Measurements from ENCODE around the gene EEIG1.

EEIG1 gene

GRCh38 chr9:127999461-127999860, 18.7 kb upstream of the EEIG1 start:
- no peak for DNase-seq

DNA sequence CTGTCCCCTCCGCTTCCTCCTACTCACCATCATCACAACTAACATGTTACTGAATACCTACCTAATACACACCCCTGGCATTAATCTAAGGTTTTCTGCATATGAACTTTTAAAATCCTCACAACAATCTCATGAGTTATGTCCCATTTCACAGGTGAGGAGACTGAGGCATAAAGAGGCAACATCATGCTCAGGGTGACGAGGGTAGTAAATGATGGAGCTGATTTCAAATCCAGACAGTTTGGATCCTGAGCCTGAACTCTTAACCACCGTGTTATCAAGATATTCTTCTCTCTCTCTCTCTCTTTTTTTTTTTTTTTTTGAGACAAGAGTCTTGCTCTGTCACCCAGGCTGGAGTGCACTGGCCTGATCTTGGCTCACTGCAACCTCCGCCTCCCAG, 12.9 kb upstream of the EEIG1 start:
- DNase-seq: no peak

DNA sequence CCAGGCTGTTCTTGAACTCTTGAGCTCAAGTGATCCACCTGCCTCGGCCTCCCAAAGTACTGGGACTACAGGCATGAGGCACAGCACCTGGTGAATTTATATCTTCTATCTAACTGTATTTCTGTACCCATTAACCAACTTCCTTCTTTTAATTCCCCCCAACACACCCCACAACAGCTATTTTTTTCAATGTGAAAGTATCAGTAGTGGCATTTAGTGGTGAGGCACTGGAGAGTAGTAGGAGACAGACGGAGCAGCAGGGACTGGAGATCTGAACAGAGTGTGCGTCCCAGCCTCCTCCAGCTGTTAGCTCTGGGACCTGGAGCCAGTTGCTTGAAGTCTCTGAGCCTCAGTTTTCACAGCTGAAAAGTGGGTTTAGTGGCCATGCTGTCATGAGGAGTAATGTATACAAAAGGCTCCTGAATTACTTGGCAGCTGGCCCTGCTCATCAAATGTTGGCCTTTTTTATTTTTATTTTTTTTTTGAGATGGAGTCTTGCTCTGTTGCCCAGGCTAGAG, 11.0 kb upstream of the EEIG1 start:
- DNase-seq: no peak

DNA sequence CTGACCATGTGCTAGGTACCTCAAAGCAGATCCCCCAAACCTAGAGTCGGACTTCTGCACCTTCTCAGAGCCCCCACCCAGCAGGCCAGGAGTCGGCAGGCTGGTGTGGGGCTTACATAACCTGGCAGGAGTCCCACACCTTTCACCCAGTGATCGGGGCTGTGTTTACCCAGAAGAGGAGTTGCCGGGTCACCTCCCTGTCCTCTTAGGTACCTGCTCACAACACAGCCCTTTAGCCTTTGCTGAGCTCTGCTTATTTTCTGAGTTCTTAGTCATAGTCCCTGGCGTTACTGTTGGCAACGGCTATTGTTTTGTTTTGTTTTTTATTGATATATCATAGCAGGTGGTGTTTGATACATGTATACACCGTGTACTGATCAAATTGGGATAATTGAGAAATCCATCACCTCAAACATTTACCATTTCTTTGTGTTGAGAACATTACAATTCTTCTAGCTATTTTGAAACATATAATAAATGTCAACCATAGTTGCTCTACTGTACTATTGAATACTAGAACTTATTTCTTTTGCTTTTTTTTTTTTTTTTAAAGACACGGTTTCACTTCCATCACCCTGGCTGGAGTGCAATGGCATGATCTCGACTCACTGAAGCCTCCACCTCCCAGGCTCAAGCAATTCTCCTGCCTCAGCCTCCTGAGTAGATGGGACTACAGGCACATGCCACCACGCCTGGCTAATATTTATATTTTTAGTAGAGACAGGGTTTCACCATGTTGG, 10.4 kb upstream of the EEIG1 start:
- peak; percentile 77 for DNase-seq

DNA sequence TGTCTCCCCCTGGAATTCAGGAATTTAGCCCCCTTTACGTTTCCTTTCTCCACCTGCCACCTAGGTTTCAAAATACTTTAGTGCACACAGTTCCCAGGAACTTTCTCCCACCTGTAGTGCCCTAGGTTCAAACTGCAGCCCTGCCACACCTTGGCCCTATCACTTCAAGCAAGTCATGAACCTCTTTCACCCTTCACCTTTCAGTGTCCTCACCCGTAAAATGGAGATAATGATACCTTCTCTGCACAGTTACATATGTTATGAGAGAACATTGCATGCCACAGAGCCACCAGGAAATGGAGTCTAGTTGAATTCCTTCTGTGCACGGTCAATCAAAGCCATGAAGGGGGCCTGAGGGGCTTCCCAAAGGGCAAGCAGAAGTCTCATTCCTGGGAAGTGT, 9.8 kb upstream of the EEIG1 start:
- no peak for DNase-seq

- no peak for DNase-seq
Observed at GRCh38 chr9:127989094-127989493, 8.3 kb upstream of the EEIG1 start.

DNA sequence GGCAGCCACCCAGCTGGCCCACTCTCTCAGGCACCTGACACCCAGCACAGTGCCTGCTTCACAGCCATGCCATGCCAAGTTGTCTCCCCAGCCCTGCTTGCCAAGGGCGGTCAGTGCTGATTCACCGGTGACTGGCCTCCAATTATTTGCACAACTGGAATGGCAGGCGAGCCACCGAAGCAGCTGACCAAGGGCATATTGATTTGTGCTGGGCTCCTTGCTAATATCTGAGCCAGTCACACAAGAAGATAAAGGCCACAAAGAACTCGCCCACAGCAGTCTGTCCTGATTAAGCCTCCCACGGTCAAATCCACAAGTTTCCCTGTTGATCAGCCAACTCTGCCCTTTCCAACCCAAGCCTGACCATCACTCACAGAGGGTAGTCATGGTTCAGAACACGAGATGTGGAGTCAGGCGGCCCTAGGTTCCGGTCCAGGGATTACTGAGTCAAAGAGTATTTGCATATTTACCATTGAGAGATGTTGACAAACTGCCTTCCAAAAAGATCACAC, 6.4 kb upstream of the EEIG1 start:
- no peak for DNase-seq

- DNase-seq: no peak
Observed at GRCh38 chr9:127985011-127985410, 4.2 kb upstream of the EEIG1 start.

- peak; percentile 46 for DNase-seq
Observed at GRCh38 chr9:127983847-127984289, 3.1 kb upstream of the EEIG1 start.

GRCh38 chr9:127982912-127983311, 2.1 kb upstream of the EEIG1 start:
- DNase-seq: no peak

GRCh38 chr9:127981559-127982121, 851 bp upstream of the EEIG1 start:
- no peak for DNase-seq

- peak; percentile 89 for DNase-seq
Observed at GRCh38 chr9:127980060-127980705, 606 bp downstream of the EEIG1 start.

GRCh38 chr9:127979333-127980059, 1.3 kb downstream of the EEIG1 start:
- DNase-seq: peak; percentile 75

GRCh38 chr9:127979015-127979332, 1.8 kb downstream of the EEIG1 start:
- no peak for DNase-seq

- no peak for DNase-seq
Observed at GRCh38 chr9:127977884-127978647, 2.7 kb downstream of the EEIG1 start.

GRCh38 chr9:127977009-127977883, 3.5 kb downstream of the EEIG1 start:
- DNase-seq: no peak

DNA sequence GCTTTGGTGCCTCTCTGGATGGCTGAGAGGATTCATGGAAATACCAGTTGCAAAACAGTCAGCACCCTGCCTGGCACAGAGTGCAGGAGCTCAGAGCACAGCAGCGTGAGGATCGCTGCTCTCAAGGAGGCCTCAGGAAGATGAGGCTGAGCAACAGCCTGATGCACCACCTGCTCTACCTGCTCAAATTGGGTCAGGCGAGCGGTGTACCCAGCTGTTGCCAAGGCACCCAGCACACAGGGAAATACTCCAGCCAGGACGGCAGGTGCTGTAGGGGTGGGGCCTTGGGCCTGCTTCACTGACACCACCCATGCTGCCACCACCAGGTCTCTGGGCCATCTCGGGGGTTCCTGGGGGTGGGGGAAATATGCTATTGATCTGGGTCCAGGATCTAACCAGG, 4.3 kb downstream of the EEIG1 start:
- DNase-seq: peak; percentile 92

GRCh38 chr9:127975376-127976315, 5.1 kb downstream of the EEIG1 start:
- DNase-seq: no peak

DNA sequence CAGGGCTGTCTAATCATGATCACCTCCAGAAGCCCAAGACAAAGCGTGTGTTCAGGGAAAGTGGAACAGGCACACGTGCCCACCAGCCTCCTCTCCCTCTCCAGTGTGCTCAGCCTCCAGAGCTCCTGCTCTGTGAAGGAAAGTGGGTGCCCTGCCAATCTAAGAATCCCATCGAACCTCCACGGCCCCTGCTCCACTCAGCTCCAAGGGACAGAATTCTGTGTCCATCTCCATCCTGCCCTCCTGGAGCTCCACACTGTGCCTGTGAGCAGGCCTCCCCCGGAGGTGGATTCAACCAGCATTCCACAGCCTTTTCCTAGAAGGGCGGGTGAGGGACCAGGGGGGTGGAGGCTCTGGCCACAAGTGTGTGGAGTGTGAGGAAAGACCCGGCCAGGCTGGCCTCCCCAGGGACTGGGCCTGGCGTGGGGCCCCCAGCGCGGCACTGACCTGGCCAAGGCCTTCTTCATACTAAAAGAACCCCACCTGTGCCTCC, 6.0 kb downstream of the EEIG1 start:
- no peak for DNase-seq
